Spleen (tissue), 7 donors: ENCODE results near the gene CCDC188.

Source experiments
- POLR2A ChIP-seq, 3 donors: fragments of 450-650 bp; IDR thresholded peaks; one replicate each; pipeline ENCODE4 v1.5.1; 2017; ENCODE audit warnings: antibody characterized with exemption in 3 of 3, mild to moderate bottlenecking in 1 of 3
- TF ChIP-seq, protein P1 (sequence below), 11 experiments: fragments of 200-600 bp in 7 of 11; fragments of 450-650 bp in 4 of 11; sonication (generic) in 4 of 11; IDR thresholded peaks in 8 of 11; conservative IDR thresholded peaks in 3 of 11; 1 replicate in 7 of 11; 2 replicates in 4 of 11; pipeline versions ENCODE4 v1.4.0 to v1.8.0; 2016 to 2021; ENCODE audit warnings: antibody characterized with exemption in 11 of 11, inconsistent platforms in 4 of 11, mild to moderate bottlenecking in 1 of 11
- donor health status: DM: no; HTN: no; CAD: no; lungs with moderate emphysema.
- donor health status: DM: no; HTN: no; CAD: no.
- donor health status: DM: no; HTN: no; CAD: no.

DNA sequence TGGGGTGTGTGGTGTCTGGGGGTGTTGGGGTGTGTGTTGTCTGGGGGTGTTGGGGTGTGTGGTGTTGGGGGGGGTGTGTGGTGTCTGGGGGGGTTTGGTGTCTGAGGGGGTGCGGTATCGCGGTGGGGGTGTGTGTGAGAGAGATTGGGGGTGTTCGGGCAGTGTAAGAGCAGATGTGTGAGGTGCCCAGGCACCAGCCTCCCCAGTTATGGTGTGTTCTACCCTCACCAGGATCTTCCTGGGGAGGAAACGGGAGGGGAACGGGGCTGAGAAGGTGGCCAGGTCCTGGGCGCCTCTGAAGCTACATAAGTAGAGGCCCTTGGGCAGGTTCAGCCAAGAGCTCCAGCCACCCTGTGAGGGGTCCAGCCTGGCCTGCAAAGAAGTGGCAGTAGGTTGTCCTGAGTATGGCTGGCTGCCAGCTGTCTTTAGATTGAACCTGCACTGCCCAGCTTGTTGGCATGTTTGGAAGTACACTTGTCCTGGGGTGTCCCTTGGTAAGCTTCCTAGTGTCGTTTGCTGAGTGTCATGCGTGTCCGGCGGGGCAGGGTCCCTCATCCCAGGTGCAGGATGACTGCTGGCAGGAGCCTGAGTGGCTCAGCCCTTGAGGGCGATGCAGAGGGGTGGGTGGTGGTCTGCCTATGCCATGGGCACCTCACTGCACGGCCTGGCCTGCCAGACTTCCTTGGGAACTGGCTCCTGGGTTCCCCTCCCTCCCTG lies 27.3 kb downstream of the CCDC188 start:
- TF ChIP-seq POLR2A (IDR thresholded peaks at IDR 0.05): no peak
- TF ChIP-seq, protein P1, sequence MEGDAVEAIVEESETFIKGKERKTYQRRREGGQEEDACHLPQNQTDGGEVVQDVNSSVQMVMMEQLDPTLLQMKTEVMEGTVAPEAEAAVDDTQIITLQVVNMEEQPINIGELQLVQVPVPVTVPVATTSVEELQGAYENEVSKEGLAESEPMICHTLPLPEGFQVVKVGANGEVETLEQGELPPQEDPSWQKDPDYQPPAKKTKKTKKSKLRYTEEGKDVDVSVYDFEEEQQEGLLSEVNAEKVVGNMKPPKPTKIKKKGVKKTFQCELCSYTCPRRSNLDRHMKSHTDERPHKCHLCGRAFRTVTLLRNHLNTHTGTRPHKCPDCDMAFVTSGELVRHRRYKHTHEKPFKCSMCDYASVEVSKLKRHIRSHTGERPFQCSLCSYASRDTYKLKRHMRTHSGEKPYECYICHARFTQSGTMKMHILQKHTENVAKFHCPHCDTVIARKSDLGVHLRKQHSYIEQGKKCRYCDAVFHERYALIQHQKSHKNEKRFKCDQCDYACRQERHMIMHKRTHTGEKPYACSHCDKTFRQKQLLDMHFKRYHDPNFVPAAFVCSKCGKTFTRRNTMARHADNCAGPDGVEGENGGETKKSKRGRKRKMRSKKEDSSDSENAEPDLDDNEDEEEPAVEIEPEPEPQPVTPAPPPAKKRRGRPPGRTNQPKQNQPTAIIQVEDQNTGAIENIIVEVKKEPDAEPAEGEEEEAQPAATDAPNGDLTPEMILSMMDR (IDR thresholded peaks at IDR 0.05 in 8 of 11, conservative IDR thresholded peaks at IDR 0.05 in 3 of 11): no peak
